Right cardiac atrium (tissue), 5 donors: Measurements from ENCODE around the gene COLEC11. TPM values are rescaled to one million over a fixed set of nuclear protein-coding genes. Genes with fewer than 3 reads are reported as not detected.
"Not testable (repeated sequence)": the region's sequence is repeated elsewhere in the genome, so short reads cannot be mapped to it uniquely, and the experiment has no call there.

Source experiments
- ATAC-seq, 2 donors: fragments of 200-7000 bp; cut with Tn5 transposase; one replicate each; pipeline versions ENCODE4 v1.8.0 to v1.9.1; 2020; ENCODE audit warnings: moderate library complexity in 2 of 2, mild to moderate bottlenecking in 1 of 2
- DNase-seq, 3 donors: peaks; one replicate each; pipeline ENCODE4 v3.0.0-alpha.2; 2020
- H3K27ac ChIP-seq: one replicate; pipeline ENCODE4 v1.5.1; 2013; ENCODE audit warnings: mild to moderate bottlenecking, low read length, control low read depth, moderate library complexity
- H3K27me3 ChIP-seq: one replicate; pipeline ENCODE4 v1.6.1; 2013; ENCODE audit not compliant: control insufficient read depth, insufficient read depth
- H3K4me1 ChIP-seq: one replicate; pipeline ENCODE4 v1.6.1; 2013; ENCODE audit warnings: low read length; ENCODE audit not compliant: control insufficient read depth, insufficient read depth
- H3K4me3 ChIP-seq: one replicate; pipeline ENCODE4 v1.5.1; 2013; ENCODE audit warnings: low read length, control low read depth
- H3K9me3 ChIP-seq: one replicate; pipeline ENCODE4 v1.6.1; 2013; ENCODE audit warnings: low read length; ENCODE audit not compliant: control insufficient read depth
- WGBS: extraction: QIAGEN DNeasy Blood & Tissue Kit; methylation state at CpG from one replicate; pipeline ENCODE4 v1.1.7; 2013; 5-methylcytosine and 5-hydroxymethylcytosine counted together
- intact Hi-C, 4 donors: fragments of 100-400 bp; cut with DNase I; formaldehyde crosslinking; loops; one replicate each; pipeline versions ENCODE4 v1.11.0 to v1.14.0; 2022 to 2023
- polyA plus RNA-seq: library from polyadenylated mRNA; stranded (reverse); fragments of 200-250 nt; gene quantifications from one replicate; pipeline ENCODE4 v1.2.3, GENCODE V29; 2013
- total RNA-seq, 4 donors: library from RNA; stranded (reverse); fragmentation: NEBNext Ultra II Directional; extraction: Animal tissue kit (Norgen Biotek cat#: 25700); gene quantifications; one replicate each; pipeline ENCODE4 v1.2.1, GENCODE V29; 2021
- donor health status: healthy with polysubstance abuse.
- donor health status: DM: no; HTN: yes; CAD: no.
- donor health status: DM: no; HTN: no; CAD: no.
- donor health status: DM: no; HTN: yes; CAD: no; lungs with severe emphysema.
- donor health status: DM: yes; HTN: yes; CAD: no.

Gene COLEC11
- total and polyA plus RNA-seq, 5 donors: 12.5 to 70.6 (median 47.6) TPM

- DNase-seq (no peak), ATAC-seq (no peak)
- Histone ChIP-seq H3K9me3 (no peaks in the 10 kb centered on the region), H3K27me3 (no peaks in the 10 kb centered on the region), H3K4me1 (no peaks in the 10 kb centered on the region), H3K4me3 (no peak overlapping the region), H3K27ac (no peak overlapping the region)
- intact Hi-C loops: no loop called here
- WGBS: 77% methylated on average over 8 of the region's 8 CpGs
Observed at GRCh38 chr2:3571284-3571683, 23.6 kb upstream of the COLEC11 start.

- WGBS: 53% methylated on average over 2 of the region's 2 CpGs
Observed at GRCh38 chr2:3572620-3573019, 22.3 kb upstream of the COLEC11 start.

GRCh38 chr2:3574155-3574554, 20.8 kb upstream of the COLEC11 start:
- Histone ChIP-seq H3K4me1 (no peaks in the 10 kb centered on the region), H3K27ac (no peak overlapping the region), H3K4me3 (no peak overlapping the region), H3K9me3 (no peaks in the 10 kb centered on the region), H3K27me3 (no peaks in the 10 kb centered on the region)
- no peak for ATAC-seq
- intact Hi-C loops: no loop called here
- WGBS: 95% methylated on average over 11 of the region's 11 CpGs
- no peak for DNase-seq

More at GRCh38 chr2:3572620-3573019, 22.3 kb upstream of the COLEC11 start:
- ATAC-seq: no peak
- Histone ChIP-seq H3K4me3 (no peak overlapping the region), H3K4me1 (no peaks in the 10 kb centered on the region), H3K9me3 (no peaks in the 10 kb centered on the region), H3K27me3 (no peaks in the 10 kb centered on the region), H3K27ac (no peak overlapping the region)
- intact Hi-C loops: no loop called here
- no peak for DNase-seq

GRCh38 chr2:3575534-3576262, 19.2 kb upstream of the COLEC11 start:
- H3K4me3 ChIP-seq: peak overlapping the region; percentile 88
- ATAC-seq (peak; percentile 27 to 58), DNase-seq (peak in 2 of 3 donors; percentile 60 to 65)
- under 1% methylated on average over 54 of the region's 54 CpGs for WGBS
- H3K4me1 ChIP-seq: no peaks in the 10 kb centered on the region
- no peaks in the 10 kb centered on the region for H3K27me3 ChIP-seq
- no peaks in the 10 kb centered on the region for H3K9me3 ChIP-seq
- intact Hi-C loops: no loop called here
- peak overlapping the region; percentile 90 for H3K27ac ChIP-seq

GRCh38 chr2:3576263-3576630, 18.7 kb upstream of the COLEC11 start:
- H3K9me3 ChIP-seq, H3K4me1 ChIP-seq, intact Hi-C loops, ATAC-seq, H3K27me3 ChIP-seq, DNase-seq: not testable (repeated sequence)
- WGBS: 52% methylated on average over 10 of the region's 10 CpGs
- Histone ChIP-seq H3K27ac (peak overlapping the region; percentile 90), H3K4me3 (peak overlapping the region; percentile 88)

- intact Hi-C loops: no loop called here
- Histone ChIP-seq H3K9me3 (no peaks in the 10 kb centered on the region), H3K27me3 (no peaks in the 10 kb centered on the region), H3K4me1 (no peaks in the 10 kb centered on the region), H3K4me3 (no peak overlapping the region), H3K27ac (no peak overlapping the region)
- ATAC-seq (no peak), DNase-seq (no peak)
- 70% methylated on average over 5 of the region's 5 CpGs for WGBS
Observed at GRCh38 chr2:3578987-3579386, 15.9 kb upstream of the COLEC11 start.

GRCh38 chr2:3580449-3580848, 14.5 kb upstream of the COLEC11 start:
- Histone ChIP-seq H3K9me3 (no peaks in the 10 kb centered on the region), H3K27ac (no peak overlapping the region), H3K4me1 (peaks cover 3% of the 10 kb centered on the region), H3K4me3 (no peak overlapping the region), H3K27me3 (no peaks in the 10 kb centered on the region)
- DNase-seq (no peak), ATAC-seq (no peak)
- WGBS: 77% methylated on average over 5 of the region's 5 CpGs
- intact Hi-C loops: loop anchor here in 1 of 4 donors (10.0 kb wide), 1 partner anchor 64 kb away; no protein-coding TSS in a partner anchor

- H3K4me3 ChIP-seq: no peak overlapping the region
- DNase-seq (no peak), ATAC-seq (no peak)
- no peaks in the 10 kb centered on the region for H3K27me3 ChIP-seq
- intact Hi-C loops: loop anchor here in 1 of 4 donors (10.0 kb wide), 1 partner anchor 63 kb away; no protein-coding TSS in a partner anchor
- no peaks in the 10 kb centered on the region for H3K9me3 ChIP-seq
- peaks cover 7% of the 10 kb centered on the region for H3K4me1 ChIP-seq
- no peak overlapping the region for H3K27ac ChIP-seq
- WGBS: 80% methylated on average over 13 of the region's 13 CpGs
Observed at GRCh38 chr2:3581367-3582262, 13.3 kb upstream of the COLEC11 start.

- DNase-seq: no peak
- no peaks in the 10 kb centered on the region for H3K9me3 ChIP-seq
- peaks cover 7% of the 10 kb centered on the region for H3K4me1 ChIP-seq
- no peak for ATAC-seq
- H3K27ac ChIP-seq: peak overlapping the region; percentile 68
- no peaks in the 10 kb centered on the region for H3K27me3 ChIP-seq
- intact Hi-C loops: loop anchor here in 1 of 4 donors (10.0 kb wide), 1 partner anchor 61 kb away; no protein-coding TSS in a partner anchor
- 61% methylated on average over 6 of the region's 6 CpGs for WGBS
- H3K4me3 ChIP-seq: no peak overlapping the region
Observed at GRCh38 chr2:3584076-3584475, 10.8 kb upstream of the COLEC11 start.

GRCh38 chr2:3584608-3585260, 10.2 kb upstream of the COLEC11 start:
- no peaks in the 10 kb centered on the region for H3K9me3 ChIP-seq
- intact Hi-C loops: loop anchor here in 2 of 4 donors (5.0 to 10.0 kb wide), 2 partner anchors 60 to 68 kb away; no protein-coding TSS in a partner anchor
- peak overlapping the region; percentile 100 for H3K27ac ChIP-seq
- 70% methylated on average over 4 of the region's 4 CpGs for WGBS
- no peak overlapping the region for H3K4me3 ChIP-seq
- no peak for DNase-seq
- no peak for ATAC-seq
- H3K4me1 ChIP-seq: peaks cover 7% of the 10 kb centered on the region
- no peaks in the 10 kb centered on the region for H3K27me3 ChIP-seq
